UCSD-AML1 (cell line): ENCODE results near the gene HIF3A.

Experiments used
- DNase-seq: peaks from one replicate; lab custom pipeline; 2025; ENCODE audit not compliant: unreplicated experiment; lab: John Stamatoyannopoulos, UW

Gene HIF3A

GRCh38 chr19:46381346-46381745, 84.5 kb downstream of the HIF3A start:
- no peak for DNase-seq

GRCh38 chr19:46381756-46382345, 85.0 kb downstream of the HIF3A start:
- no peak for DNase-seq

- DNase-seq = no peak
Observed at GRCh38 chr19:46383171-46383815, 86.5 kb downstream of the HIF3A start.

GRCh38 chr19:46383846-46384245, 87.0 kb downstream of the HIF3A start:
- DNase-seq = no peak

GRCh38 chr19:46384396-46384795, 87.6 kb downstream of the HIF3A start:
- no peak for DNase-seq

- DNase-seq = no peak
Observed at GRCh38 chr19:46385636-46386035, 88.8 kb downstream of the HIF3A start.

- DNase-seq = no peak
Observed at GRCh38 chr19:46386151-46386550, 89.3 kb downstream of the HIF3A start.

- no peak for DNase-seq
Observed at GRCh38 chr19:46386996-46387712, 90.3 kb downstream of the HIF3A start.

GRCh38 chr19:46387713-46388130, 90.9 kb downstream of the HIF3A start:
- no peak for DNase-seq

- no peak for DNase-seq
Observed at GRCh38 chr19:46388311-46389095, 91.7 kb downstream of the HIF3A start.

GRCh38 chr19:46390121-46390858, 93.4 kb downstream of the HIF3A start:
- no peak for DNase-seq

- no peak for DNase-seq
Observed at GRCh38 chr19:46390866-46391265, 94.0 kb downstream of the HIF3A start.

- no peak for DNase-seq
Observed at GRCh38 chr19:46391296-46392251, 94.7 kb downstream of the HIF3A start.

GRCh38 chr19:46392252-46392801, 95.5 kb downstream of the HIF3A start:
- DNase-seq = no peak

- no peak for DNase-seq
Observed at GRCh38 chr19:46392837-46393236, 96.0 kb downstream of the HIF3A start.
